H1 (cell line): ENCODE results near the gene TMEM245. TPM values are rescaled to one million over a fixed set of nuclear protein-coding genes. Genes with fewer than 3 reads are reported as not detected.

Experiments used
- ASH2L ChIP-seq: fragments of 200-600, 300-600 bp; sonication (generic); IDR thresholded peaks from one replicate; pipeline ENCODE4 v1.7.1; 2017; ENCODE audit warnings: low read length
- BACH1 ChIP-seq: IDR thresholded peaks from 2 replicates; pipeline ENCODE4 v1.6.1; 2012; ENCODE audit warnings: low read length, improper control_type of control experiment
- CBX5 ChIP-seq: fragments of 300-800, 300-1000 bp; sonication (generic); IDR thresholded peaks from 2 replicates; pipeline ENCODE4 v1.7.1; 2016; ENCODE audit warnings: antibody characterized with exemption, low read length, low read depth
- CBX8 ChIP-seq: fragments of 300-800, 300-1000 bp; sonication (generic); IDR thresholded peaks from 2 replicates; pipeline ENCODE4 v1.7.1; 2016; ENCODE audit warnings: low read depth, low read length, borderline replicate concordance
- CHD1 ChIP-seq: IDR thresholded peaks from 2 replicates; pipeline ENCODE4 v1.6.1; 2012; ENCODE audit warnings: low read depth, low read length, improper control_type of control experiment
- CHD2 ChIP-seq: IDR thresholded peaks from 2 replicates; pipeline ENCODE4 v1.6.1; 2012; ENCODE audit warnings: low read length, improper control_type of control experiment
- GABPA ChIP-seq: IDR thresholded peaks from 2 replicates; pipeline ENCODE4 v1.6.1; 2011; ENCODE audit warnings: mild to moderate bottlenecking, low read length, moderate library complexity, borderline replicate concordance; ENCODE audit not compliant: insufficient read depth
- GTF2F1 ChIP-seq: IDR thresholded peaks from 2 replicates; pipeline ENCODE4 v1.6.1; 2012; ENCODE audit warnings: low read depth, low read length, improper control_type of control experiment, borderline replicate concordance
- JUN ChIP-seq: IDR thresholded peaks from 2 replicates; pipeline ENCODE4 v1.6.1; 2011; ENCODE audit warnings: low read depth, mild to moderate bottlenecking, improper control_type of control experiment, low read length
- KDM4A ChIP-seq: IDR thresholded peaks from one replicate; pipeline ENCODE4 v1.7.1; 2012; ENCODE audit warnings: low read depth, mild to moderate bottlenecking, moderate library complexity, low read length, inconsistent platforms; ENCODE audit not compliant: severe bottlenecking
- NANOG ChIP-seq: IDR thresholded peaks from 2 replicates; pipeline ENCODE4 v1.6.1; 2011; ENCODE audit warnings: low read length, low read depth, mild to moderate bottlenecking, inconsistent platforms; ENCODE audit not compliant: insufficient read depth, poor library complexity, severe bottlenecking
- PHF8 ChIP-seq: fragments of 200-600 bp; sonication (generic); conservative IDR thresholded peaks from 2 replicates; pipeline ENCODE4 v1.7.1; 2012; ENCODE audit warnings: low read depth, mild to moderate bottlenecking, inconsistent platforms, low read length, moderate library complexity
- POLR2A ChIP-seq, 2 experiments: IDR thresholded peaks; 1 replicate in 1 of 2; 2 replicates in 1 of 2; pipeline ENCODE4 v1.6.1; 2011; ENCODE audit warnings: low read depth in 2 of 2, low read length in 2 of 2, mild to moderate bottlenecking in 2 of 2; ENCODE audit errors: control extremely low read depth in 1 of 2
- POLR2AphosphoS5 ChIP-seq: IDR thresholded peaks from 2 replicates; pipeline ENCODE4 v1.6.1; 2011; ENCODE audit warnings: low read depth, low read length
- RBBP5 ChIP-seq: IDR thresholded peaks from 2 replicates; pipeline ENCODE4 v1.7.1; 2012; ENCODE audit warnings: low read depth, mild to moderate bottlenecking, inconsistent platforms, low read length, moderate library complexity, borderline replicate concordance
- RNF2 ChIP-seq: fragments of 200-900, 300-1000 bp; sonication (generic); IDR thresholded peaks from 2 replicates; pipeline ENCODE4 v1.7.1; 2016; ENCODE audit warnings: borderline replicate concordance, low read depth, mild to moderate bottlenecking, antibody characterized with exemption, low read length; ENCODE audit not compliant: poor library complexity, severe bottlenecking; ENCODE audit errors: missing control alignments
- SAP30 ChIP-seq: fragments of 300-600 bp; sonication (generic); IDR thresholded peaks from 2 replicates; pipeline ENCODE4 v1.7.1; 2012; ENCODE audit warnings: low read length, moderate library complexity, mild to moderate bottlenecking, inconsistent platforms; ENCODE audit not compliant: insufficient read depth, insufficient replicate concordance
- SIN3A ChIP-seq, 2 experiments: IDR thresholded peaks in 1 of 2; conservative IDR thresholded peaks in 1 of 2; 2 replicates each; pipeline ENCODE4 v1.6.1; 2011 to 2012; ENCODE audit warnings: low read length in 2 of 2, improper control_type of control experiment in 1 of 2, low read depth in 1 of 2, mild to moderate bottlenecking in 1 of 2
- SIX5 ChIP-seq: IDR thresholded peaks from 2 replicates; pipeline ENCODE4 v1.6.1; 2011; ENCODE audit warnings: mild to moderate bottlenecking, low read depth, low read length
- SP4 ChIP-seq: IDR thresholded peaks from 2 replicates; pipeline ENCODE4 v1.6.1; 2012; ENCODE audit warnings: low read length, inconsistent platforms
- TAF7 ChIP-seq: optimal IDR thresholded peaks from 2 replicates; pipeline ENCODE3; 2011; ENCODE audit warnings: low read depth, mild to moderate bottlenecking, inconsistent platforms, low read length, moderate library complexity, borderline replicate concordance
- TBP ChIP-seq: IDR thresholded peaks from 2 replicates; pipeline ENCODE4 v1.6.1; 2011; ENCODE audit warnings: low read depth, low read length, improper control_type of control experiment
- TEAD4 ChIP-seq: IDR thresholded peaks from 2 replicates; pipeline ENCODE4 v1.6.1; 2012; ENCODE audit warnings: low read depth, low read length, inconsistent platforms, mixed read lengths
- YY1 ChIP-seq: IDR thresholded peaks from 2 replicates; pipeline ENCODE4 v1.6.1; 2011; ENCODE audit warnings: low read depth, mild to moderate bottlenecking, low read length
- polyA plus RNA-seq, 7 experiments: library from polyadenylated mRNA; depleted of rRNA in 3 of 7; stranded (reverse) in 5 of 7; unstranded in 2 of 7; fragments of >200 nt in 5 of 7; fragments of 200-250 nt in 2 of 7; gene quantifications; 1 replicate in 5 of 7; 2 replicates in 1 of 7; 4 replicates in 1 of 7; pipeline versions ENCODE4 v1.2.1 to v1.2.3, GENCODE V29; 2011 to 2013; ENCODE audit warnings: missing spikeins in 2 of 7, mixed read lengths in 2 of 7
- total RNA-seq: library from RNA; stranded (reverse); fragmentation: NEBNext Ultra II Directional; extraction: Animal tissue kit (Norgen Biotek cat#: 25700); gene quantifications from 2 replicates; pipeline ENCODE4 v1.2.1, GENCODE V29; 2021

The TMEM245 gene
- total and polyA plus RNA-seq, 2 of the 8 experiments (the other 6 are each of a cell fraction or from before 2014, with no cell fraction given) = 44.3 to 45.8 TPM

DNA sequence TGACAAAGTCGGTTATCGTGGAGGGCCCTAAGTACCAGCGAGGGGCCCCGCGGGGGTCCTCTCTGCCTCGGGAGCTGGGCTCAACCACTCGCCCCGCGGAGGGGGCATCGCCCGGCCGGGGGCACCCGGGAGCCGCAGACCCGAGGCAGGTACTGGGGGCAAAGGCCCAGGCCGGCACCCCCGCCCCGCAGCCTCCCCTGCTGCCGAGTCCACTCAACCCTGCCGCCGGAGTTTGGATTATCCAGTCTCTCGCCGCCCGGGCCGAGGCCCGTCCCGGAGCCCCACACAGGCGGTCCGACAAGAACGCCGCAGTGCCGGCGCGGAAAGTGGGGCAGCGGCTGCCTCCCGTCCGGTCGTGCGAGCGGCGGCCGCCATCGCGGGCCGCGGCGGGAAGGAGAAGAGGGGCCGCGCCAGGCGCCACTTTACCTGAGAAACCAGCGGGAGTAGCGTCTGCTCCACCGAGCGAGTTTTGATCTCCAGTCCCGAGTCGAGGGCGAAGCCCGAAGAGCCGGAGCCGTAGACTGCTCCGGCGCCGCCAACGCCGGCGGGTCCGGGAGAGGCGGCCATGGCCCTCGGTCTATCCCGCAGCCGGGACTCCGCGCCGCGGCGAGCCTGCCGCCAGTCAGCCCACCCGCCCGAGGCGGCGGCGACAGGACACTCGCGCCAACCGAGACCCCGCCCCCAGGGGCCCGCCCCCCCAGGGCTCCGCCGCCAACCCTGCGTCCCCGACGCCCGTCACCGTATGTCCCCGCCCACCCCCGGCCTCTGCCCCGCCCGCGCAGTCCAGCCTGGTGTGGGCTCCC is 106.7 kb downstream of the TMEM245 start, which contains the start of gene CTNNAL1 (continued):
- TF ChIP-seq NANOG (no peak), SAP30 (no peak), SIN3A (conservative IDR thresholded peaks at IDR 0.05 in 1 of 2, IDR thresholded peaks at IDR 0.05 in 1 of 2; ENCODE audit: low read depth in 1 of 2, low read length in 2 of 2) (peak; percentile 44 to 60; a peak in 1 of 4 replicates), CBX5 (no peak), YY1 (peak; percentile 81; the same call in 1 of the 2 replicates), SP4 (no peak), PHF8 (peak; percentile 91), RNF2 (no peak), GABPA (0 out of 2 replicates have a peak, but pooled peaks have one; percentile 15), POLR2A (IDR thresholded peaks at IDR 0.05; ENCODE audit: control extremely low read depth in 1 of 2, low read depth in 2 of 2, low read length in 2 of 2) (peak; percentile 87 to 90), KDM4A (peak; percentile 59), SIX5 (no peak), CHD2 (no peak), TEAD4 (no peak), RBBP5 (peak; percentile 92; the same call in 1 of the 2 replicates), CBX8 (no peak), CHD1 (no peak; the same call in 1 of the 2 replicates), TAF7 (peak; percentile 38), POLR2AphosphoS5 (peak; percentile 56), ASH2L (peak; percentile 88), GTF2F1 (no peak), BACH1 (0 out of 2 replicates have a peak, but pooled peaks have one; percentile 14), JUN (no peak), TBP (0 out of 2 replicates have a peak, but pooled peaks have one; percentile 43)
